Suprapubic skin (tissue), 4 donors: Measurements from ENCODE around the gene CTNNA2.

Experiments used
- EP300 ChIP-seq: sonication (generic); formaldehyde crosslinking; IDR thresholded peaks from one replicate; pipeline ENCODE4 v1.6.1; 2017; ENCODE audit warnings: antibody characterized with exemption
- POLR2A ChIP-seq, 2 donors: fragments of 450-650 bp; IDR thresholded peaks; one replicate each; pipeline ENCODE4 v1.6.1; 2017; ENCODE audit warnings: antibody characterized with exemption in 2 of 2, mild to moderate bottlenecking in 2 of 2, moderate library complexity in 2 of 2
- POLR2AphosphoS5 ChIP-seq, 3 donors: sonication (generic); formaldehyde crosslinking; IDR thresholded peaks; one replicate each; pipeline ENCODE4 v1.6.1; 2017; ENCODE audit warnings: antibody characterized with exemption in 3 of 3
- TF ChIP-seq, protein P1 (sequence below), 2 donors: fragments of 200-600 bp in 1 of 2; fragments of 450-650 bp in 1 of 2; sonication (generic) in 1 of 2; IDR thresholded peaks; one replicate each; pipeline ENCODE4 v1.5.1; 2016 to 2019; ENCODE audit warnings: antibody characterized with exemption in 2 of 2, mild to moderate bottlenecking in 1 of 2, moderate library complexity in 1 of 2

DNA sequence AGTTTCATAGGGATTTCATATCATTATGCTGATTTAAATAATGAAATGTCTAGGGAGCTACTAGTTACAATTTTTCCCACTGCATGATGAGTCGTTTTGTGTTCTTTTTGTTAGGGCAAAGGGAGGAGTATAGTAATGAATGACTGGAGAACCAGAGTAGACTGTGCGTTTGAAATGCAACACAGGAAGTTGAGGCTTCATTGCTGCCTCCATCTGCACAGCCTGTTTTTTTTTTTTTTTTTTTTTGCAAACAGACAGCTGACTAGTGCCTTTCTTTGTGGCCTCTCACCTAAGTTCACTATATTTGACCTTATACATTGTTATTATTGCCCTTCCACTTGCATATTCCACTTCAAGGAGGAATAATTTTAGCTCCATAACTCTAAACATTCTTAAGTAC lies 1078.4 kb downstream of the CTNNA2 start:
- TF ChIP-seq, protein P1, sequence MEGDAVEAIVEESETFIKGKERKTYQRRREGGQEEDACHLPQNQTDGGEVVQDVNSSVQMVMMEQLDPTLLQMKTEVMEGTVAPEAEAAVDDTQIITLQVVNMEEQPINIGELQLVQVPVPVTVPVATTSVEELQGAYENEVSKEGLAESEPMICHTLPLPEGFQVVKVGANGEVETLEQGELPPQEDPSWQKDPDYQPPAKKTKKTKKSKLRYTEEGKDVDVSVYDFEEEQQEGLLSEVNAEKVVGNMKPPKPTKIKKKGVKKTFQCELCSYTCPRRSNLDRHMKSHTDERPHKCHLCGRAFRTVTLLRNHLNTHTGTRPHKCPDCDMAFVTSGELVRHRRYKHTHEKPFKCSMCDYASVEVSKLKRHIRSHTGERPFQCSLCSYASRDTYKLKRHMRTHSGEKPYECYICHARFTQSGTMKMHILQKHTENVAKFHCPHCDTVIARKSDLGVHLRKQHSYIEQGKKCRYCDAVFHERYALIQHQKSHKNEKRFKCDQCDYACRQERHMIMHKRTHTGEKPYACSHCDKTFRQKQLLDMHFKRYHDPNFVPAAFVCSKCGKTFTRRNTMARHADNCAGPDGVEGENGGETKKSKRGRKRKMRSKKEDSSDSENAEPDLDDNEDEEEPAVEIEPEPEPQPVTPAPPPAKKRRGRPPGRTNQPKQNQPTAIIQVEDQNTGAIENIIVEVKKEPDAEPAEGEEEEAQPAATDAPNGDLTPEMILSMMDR (IDR thresholded peaks at IDR 0.05) = no peak
- TF ChIP-seq POLR2A (IDR thresholded peaks at IDR 0.05) (no peak), EP300 (no peak), POLR2AphosphoS5 (IDR thresholded peaks at IDR 0.05) (no peak)
